Motor neuron (in vitro differentiated cells): ENCODE data around the gene SMC6. TPM values are rescaled to one million over a fixed set of nuclear protein-coding genes. Genes with fewer than 3 reads are reported as not detected.

Experiments
- ATAC-seq, 8 experiments: fragments of 200-7000 bp; cut with Tn5 transposase; replicated peaks in 6 of 8; 2 replicates each; pipeline ENCODE4 v1.8.0; 2021; ENCODE audit warnings: mild to moderate bottlenecking in 8 of 8, moderate library complexity in 8 of 8
- H3K27ac ChIP-seq, 2 donors: fragments of 250-450 bp; sonication (Bioruptor Pico); 2 replicates each; pipeline ENCODE4 v1.9.0; 2021; ENCODE audit warnings: antibody characterized with exemption in 2 of 2, mild to moderate bottlenecking in 2 of 2, moderate library complexity in 1 of 2
- H3K4me1 ChIP-seq, 2 donors: fragments of 250-450 bp; sonication (Bioruptor Pico); replicated peaks in 1 of 2; 2 replicates each; pipeline ENCODE4 v1.6.1; 2021; ENCODE audit warnings: antibody characterized with exemption in 2 of 2, mild to moderate bottlenecking in 2 of 2, moderate library complexity in 1 of 2
- H3K4me3 ChIP-seq, 5 donors: fragments of 250-450 bp; sonication (Bioruptor Pico); 2 replicates each; pipeline ENCODE4 v1.9.0; 2021; ENCODE audit warnings: antibody characterized with exemption in 5 of 5, mild to moderate bottlenecking in 5 of 5, moderate library complexity in 4 of 5
- WGBS, 10 experiments: fragments of 450-650 bp; shearing (Covaris generic); methylation state at CpG; one replicate each; pipeline ENCODE4 v1.0.0; 2022; 5-methylcytosine and 5-hydroxymethylcytosine counted together
- in situ Hi-C, 9 experiments: fragments of 400-800 bp; cut with MboI; loops; one replicate each; pipeline ENCODE4 v1.15.0; 2021; ENCODE audit warnings: low sequenced_read_pairs in 9 of 9, low pct_unique_long_range_greater_than_20kb in 2 of 9; ENCODE audit not compliant: unreplicated experiment in 9 of 9
- total RNA-seq, 8 experiments: library from RNA; unstranded; fragments of 300-600 nt; gene quantifications; 2 replicates each; pipeline versions ENCODE4 v1.2.3 to v1.2.4, GENCODE V29; 2022

SMC6 gene
- total RNA-seq, 8 experiments from 2014 or later: 12.6 to 27.4 (median 21.2) TPM

- ATAC-seq: no peak
- Histone ChIP-seq H3K27ac (no peak overlapping the region), H3K4me1 (no peaks in the 10 kb centered on the region), H3K4me3 (no peak overlapping the region)
- 44 to 100% (median 92%) methylated on average over 1 of the region's 1 CpG for WGBS, 10 experiments
- in situ Hi-C loops: no loop called here
Measured at GRCh38 chr2:17688600-17688999, 65.0 kb downstream of the SMC6 start.

- Histone ChIP-seq H3K4me1 (no peaks in the 10 kb centered on the region), H3K27ac (no peak overlapping the region), H3K4me3 (no peak overlapping the region)
- WGBS, 10 experiments: 33 to 100% (median 80%) methylated on average over 1 to 2 of the region's 2 CpGs; no CpG with 5 or more reads in 1 of the 10 experiments
- no peak for ATAC-seq
- in situ Hi-C loops: no loop called here
Measured at GRCh38 chr2:17683981-17684380, 69.6 kb downstream of the SMC6 start.

GRCh38 chr2:17682098-17682857 lies 71.3 kb downstream of the SMC6 start:
- in situ Hi-C loops: no loop called here
- Histone ChIP-seq H3K4me3 (no peak overlapping the region), H3K4me1 (no peaks in the 10 kb centered on the region), H3K27ac (no peak overlapping the region)
- no peak for ATAC-seq
- WGBS, 10 experiments: 50 to 100% (median 88%) methylated on average over 2 to 6 of the region's 6 CpGs

GRCh38 chr2:17680119-17680518 lies 73.5 kb downstream of the SMC6 start:
- WGBS, 10 experiments: 86 to 100% (median 100%) methylated on average over 1 to 3 of the region's 3 CpGs
- in situ Hi-C loops: no loop called here
- peak in 1 of 8 experiments; percentile 39 for ATAC-seq
- no peaks in the 10 kb centered on the region for H3K4me1 ChIP-seq
- H3K27ac ChIP-seq: no peak overlapping the region
- H3K4me3 ChIP-seq: no peak overlapping the region

GRCh38 chr2:17674817-17675216 lies 78.8 kb downstream of the SMC6 start:
- in situ Hi-C loops: loop anchor here in 4 of 9 experiments (10.0 to 25.0 kb wide), 3 partner anchors 900 to 913 kb away; no protein-coding TSS in a partner anchor
- no peak overlapping the region for H3K4me3 ChIP-seq
- H3K27ac ChIP-seq: no peak overlapping the region
- no peak for ATAC-seq
- no peaks in the 10 kb centered on the region for H3K4me1 ChIP-seq

GRCh38 chr2:17672583-17673317 lies 80.9 kb downstream of the SMC6 start:
- no peak overlapping the region for H3K27ac ChIP-seq
- in situ Hi-C loops: loop anchor here in 4 of 9 experiments (10.0 to 25.0 kb wide), 3 partner anchors 898 to 910 kb away; no protein-coding TSS in a partner anchor
- no peak for ATAC-seq
- no peak overlapping the region for H3K4me3 ChIP-seq
- 56 to 100% (median 86%) methylated on average over 2 to 7 of the region's 7 CpGs for WGBS, 10 experiments
- no peaks in the 10 kb centered on the region for H3K4me1 ChIP-seq

- Histone ChIP-seq H3K4me3 (no peak overlapping the region), H3K27ac (no peak overlapping the region), H3K4me1 (no peaks in the 10 kb centered on the region)
- WGBS, 10 experiments: 15 to 100% (median 82%) methylated on average over 1 of the region's 1 CpG; no CpG with 5 or more reads in 2 of the 10 experiments
- no peak for ATAC-seq
- in situ Hi-C loops: loop anchor here in 4 of 9 experiments (10.0 to 25.0 kb wide), 2 partner anchors 893 to 906 kb away; no protein-coding TSS in a partner anchor
Measured at GRCh38 chr2:17667898-17668297, 85.7 kb downstream of the SMC6 start.

GRCh38 chr2:17664534-17664933 lies 89.1 kb downstream of the SMC6 start:
- Histone ChIP-seq H3K4me1 (no peaks in the 10 kb centered on the region), H3K27ac (no peak overlapping the region), H3K4me3 (no peak overlapping the region)
- ATAC-seq: peak in 2 of 8 experiments; percentile 62 to 79
- WGBS, 10 experiments: 100% methylated on average over 1 of the region's 1 CpG; no CpG with 5 or more reads in 7 of the 10 experiments
- in situ Hi-C loops: loop anchor here in 4 of 9 experiments (10.0 to 25.0 kb wide), 2 partner anchors 890 to 902 kb away; no protein-coding TSS in a partner anchor

GRCh38 chr2:17662723-17663122 lies 90.9 kb downstream of the SMC6 start:
- in situ Hi-C loops: loop anchor here in 4 of 9 experiments (10.0 to 25.0 kb wide), 2 partner anchors 888 to 900 kb away; no protein-coding TSS in a partner anchor

GRCh38 chr2:17661460-17661859 lies 92.2 kb downstream of the SMC6 start:
- no peaks in the 10 kb centered on the region for H3K4me1 ChIP-seq
- in situ Hi-C loops: loop anchor here in 4 of 9 experiments (10.0 to 25.0 kb wide), 2 partner anchors 887 to 899 kb away; no protein-coding TSS in a partner anchor
- H3K27ac ChIP-seq: no peak overlapping the region
- 78 to 100% (median 94%) methylated on average over 1 of the region's 1 CpG; no CpG with 5 or more reads in 6 of the 10 experiments for WGBS, 10 experiments
- H3K4me3 ChIP-seq: no peak overlapping the region
- peak in 2 of 8 experiments; percentile 72 to 84 for ATAC-seq

More at GRCh38 chr2:17662723-17663122, 90.9 kb downstream of the SMC6 start:
- Histone ChIP-seq H3K4me3 (no peak overlapping the region), H3K27ac (no peak overlapping the region), H3K4me1 (no peaks in the 10 kb centered on the region)
- no peak for ATAC-seq
- 44 to 100% (median 100%) methylated on average over 1 of the region's 1 CpG for WGBS, 10 experiments

- ATAC-seq: no peak
- no peak overlapping the region for H3K27ac ChIP-seq
- H3K4me1 ChIP-seq: no peaks in the 10 kb centered on the region
- 91 to 100% (median 100%) methylated on average over 1 to 4 of the region's 4 CpGs for WGBS, 10 experiments
- in situ Hi-C loops: loop anchor here in 4 of 9 experiments (10.0 to 25.0 kb wide), 2 partner anchors 885 to 898 kb away; no protein-coding TSS in a partner anchor
- H3K4me3 ChIP-seq: no peak overlapping the region
Measured at GRCh38 chr2:17660219-17660618, 93.4 kb downstream of the SMC6 start.

GRCh38 chr2:17658251-17658843 lies 95.3 kb downstream of the SMC6 start:
- in situ Hi-C loops: loop anchor here in 2 of 9 experiments (25.0 kb wide), 1 partner anchor 896 kb away; no protein-coding TSS in a partner anchor
- ATAC-seq: peak in 1 of 8 experiments; percentile 30
- 70 to 100% (median 85%) methylated on average over 1 to 5 of the region's 6 CpGs; no CpG with 5 or more reads in 2 of the 10 experiments for WGBS, 10 experiments
- H3K27ac ChIP-seq: no peak overlapping the region
- H3K4me3 ChIP-seq: no peak overlapping the region
- no peaks in the 10 kb centered on the region for H3K4me1 ChIP-seq
